KMS-11 (cell line): ENCODE measurements around the gene ZP4.
"Not testable (repeated sequence)": the region's sequence is repeated elsewhere in the genome, so short reads cannot be mapped to it uniquely, and the experiment has no call there.

Experiments
- H2AFZ ChIP-seq: fragments of 200-600 bp; sonication (generic); 2 replicates; pipeline ENCODE4 v1.6.1; 2016; ENCODE audit warnings: antibody characterized with exemption, mixed run types, low read depth
- H3K27ac ChIP-seq: fragments of 200-600 bp; sonication (generic); 2 replicates; pipeline ENCODE4 v1.6.1; 2016; ENCODE audit warnings: mild to moderate bottlenecking, mixed run types
- H3K27me3 ChIP-seq: fragments of 200-600 bp; sonication (generic); 2 replicates; pipeline ENCODE4 v1.6.1; 2017; ENCODE audit warnings: mild to moderate bottlenecking, low read depth, mixed run types, moderate library complexity; ENCODE audit not compliant: insufficient read depth
- H3K36me3 ChIP-seq: fragments of 200-600 bp; sonication (generic); 2 replicates; pipeline ENCODE4 v1.6.1; 2017; ENCODE audit warnings: mild to moderate bottlenecking, mixed run types; ENCODE audit not compliant: insufficient read depth
- H3K4me1 ChIP-seq: fragments of 200-600 bp; sonication (generic); 2 replicates; pipeline ENCODE4 v1.6.1; 2016; ENCODE audit warnings: mild to moderate bottlenecking, low read depth, mixed run types; ENCODE audit not compliant: poor library complexity, severe bottlenecking
- H3K4me2 ChIP-seq: fragments of 200-600 bp; sonication (generic); 2 replicates; pipeline ENCODE4 v1.7.0; 2016; ENCODE audit warnings: mild to moderate bottlenecking, mixed run types
- H3K4me3 ChIP-seq: fragments of 200-600 bp; sonication (generic); IDR thresholded peaks from 2 replicates; pipeline ENCODE4 v1.6.1; 2017; ENCODE audit warnings: low read depth, low read length, mixed read lengths; ENCODE audit not compliant: insufficient read depth
- H3K79me2 ChIP-seq: fragments of 200-600 bp; sonication (generic); 2 replicates; pipeline ENCODE4 v1.6.1; 2016; ENCODE audit warnings: low read depth, mixed run types; ENCODE audit not compliant: insufficient read depth
- H3K9ac ChIP-seq: fragments of 200-600 bp; sonication (generic); 2 replicates; pipeline ENCODE4 v1.6.1; 2016; ENCODE audit warnings: mild to moderate bottlenecking, mixed run types
- H4K20me1 ChIP-seq: fragments of 200-600 bp; sonication (generic); 2 replicates; pipeline ENCODE4 v1.6.1; 2016; ENCODE audit warnings: mild to moderate bottlenecking, mixed run types; ENCODE audit not compliant: insufficient read depth
- CTCF ChIP-seq: fragments of 200-600 bp; sonication (generic); conservative IDR thresholded peaks from 2 replicates; pipeline ENCODE4 v1.6.1; 2017; ENCODE audit warnings: low read depth, mild to moderate bottlenecking, antibody characterized with exemption, low read length, moderate library complexity, mixed read lengths

Gene ZP4

GRCh38 chr1:237851210-237851845 lies 39.4 kb downstream of the ZP4 start:
- peak; percentile 85 for TF ChIP-seq CTCF
- Histone ChIP-seq H3K79me2 (no peaks in the 10 kb centered on the region), H2AFZ (no peak overlapping the region)

GRCh38 chr1:237843516-237843915 lies 47.2 kb downstream of the ZP4 start:
- H2AFZ ChIP-seq, H3K27me3 ChIP-seq, H3K4me1 ChIP-seq, H3K4me3 ChIP-seq, H3K27ac ChIP-seq, H3K79me2 ChIP-seq, H3K4me2 ChIP-seq, H3K9ac ChIP-seq, H4K20me1 ChIP-seq, H3K36me3 ChIP-seq: not testable (repeated sequence)

More at GRCh38 chr1:237851210-237851845, 39.4 kb downstream of the ZP4 start:
- Histone ChIP-seq H3K4me1 (no peaks in the 10 kb centered on the region), H3K27me3 (no peaks in the 10 kb centered on the region), H3K27ac (no peak overlapping the region), H3K36me3 (no peaks in the 10 kb centered on the region), H3K9ac (no peak overlapping the region), H3K4me3 (no peak overlapping the region), H4K20me1 (no peaks in the 10 kb centered on the region), H3K4me2 (no peak overlapping the region)

GRCh38 chr1:237841485-237841884 lies 49.2 kb downstream of the ZP4 start:
- Histone ChIP-seq H3K4me3 (no peak overlapping the region), H3K36me3 (no peaks in the 10 kb centered on the region), H2AFZ (no peak overlapping the region), H3K4me1 (no peaks in the 10 kb centered on the region), H3K4me2 (no peak overlapping the region), H3K27ac (no peak overlapping the region), H3K27me3 (no peaks in the 10 kb centered on the region), H3K9ac (no peak overlapping the region), H4K20me1 (no peaks in the 10 kb centered on the region), H3K79me2 (no peaks in the 10 kb centered on the region)
- TF ChIP-seq CTCF = no peak

- Histone ChIP-seq H3K27ac (no peak overlapping the region), H4K20me1 (no peaks in the 10 kb centered on the region), H3K4me1 (no peaks in the 10 kb centered on the region), H2AFZ (no peak overlapping the region), H3K36me3 (no peaks in the 10 kb centered on the region), H3K4me2 (no peak overlapping the region), H3K79me2 (no peaks in the 10 kb centered on the region), H3K27me3 (no peaks in the 10 kb centered on the region), H3K9ac (no peak overlapping the region), H3K4me3 (no peak overlapping the region)
- no peak for TF ChIP-seq CTCF
These were observed 51.7 kb downstream of the ZP4 start for GRCh38 chr1:237838904-237839534.

- Histone ChIP-seq H3K27ac (no peak overlapping the region), H3K27me3 (no peaks in the 10 kb centered on the region), H3K4me1 (no peaks in the 10 kb centered on the region), H3K4me3 (no peak overlapping the region), H3K36me3 (no peaks in the 10 kb centered on the region), H4K20me1 (no peaks in the 10 kb centered on the region), H3K4me2 (no peak overlapping the region), H3K79me2 (no peaks in the 10 kb centered on the region), H3K9ac (no peak overlapping the region), H2AFZ (no peak overlapping the region)
- no peak for TF ChIP-seq CTCF
These were observed 52.4 kb downstream of the ZP4 start for GRCh38 chr1:237838320-237838719.
